ENCODE measurements around the gene CACNB2.
"Not testable (repeated sequence)": the region's sequence is repeated elsewhere in the genome, so short reads cannot be mapped to it uniquely, and the experiment has no call there.

GRCh38 chr10:18181382-18181781 lies 41.2 kb downstream of the CACNB2 start:
- not testable (repeated sequence) for TF ChIP-seq CTCF, POLR2AphosphoS5 (IDR thresholded peaks at IDR 0.05)

All from prostate gland (tissue), 2 donors.